ENCODE measurements around the gene MEGF10. TPM values are rescaled to one million over a fixed set of nuclear protein-coding genes. Genes with fewer than 3 reads are reported as not detected.

The MEGF10 gene
- total and polyA plus RNA-seq, 2 of the 8 experiments (the other 6 are each of a cell fraction or from before 2014, with no cell fraction given), result 38.2 to 53.1 TPM

DNA sequence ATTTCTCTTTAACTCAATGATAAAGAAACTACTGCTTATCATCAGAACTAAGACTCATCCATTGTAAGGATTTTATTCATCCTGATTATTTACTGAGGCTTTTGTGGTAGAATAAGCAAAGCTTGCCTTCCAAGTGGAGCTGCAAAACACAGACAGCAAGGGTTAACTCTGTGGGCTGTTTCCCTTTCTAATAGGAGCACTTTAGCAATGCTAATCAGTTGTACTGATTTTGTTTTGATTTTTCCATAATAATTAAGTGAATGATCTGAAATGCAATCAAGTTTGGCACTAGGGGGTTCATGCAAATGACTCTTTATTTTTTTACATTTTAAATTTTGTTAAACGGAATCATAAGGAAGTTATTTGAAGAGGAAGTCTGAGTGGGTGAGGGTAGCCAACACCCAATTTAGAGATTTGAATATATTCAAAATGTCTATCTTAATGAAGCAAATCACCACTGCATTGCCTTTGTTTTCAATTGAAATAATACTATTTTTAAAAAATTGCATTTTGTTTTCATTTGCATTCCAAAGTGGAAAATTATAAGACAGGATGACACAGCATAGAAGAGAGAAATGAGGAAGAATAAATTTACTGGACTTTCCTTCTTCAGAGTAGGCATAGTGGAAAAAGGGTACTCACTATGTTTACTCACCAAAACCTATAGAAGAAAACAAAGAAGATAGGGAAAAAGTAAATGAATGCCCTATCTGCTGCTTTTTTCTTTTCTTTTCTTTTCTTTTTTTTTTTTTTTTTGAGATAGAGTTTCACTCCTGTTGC is 36.6 kb downstream of the MEGF10 start:
- POLR2A ChIA-PET (ENCODE audit: partially characterized antibody), result interaction anchor here (0.5 kb wide), 1 partner anchor 26 kb away, joined by 3 read pairs; no protein-coding TSS in a partner anchor
- WGBS, 2 experiments (ENCODE audit: extremely low coverage in 1 of 2, insufficient coverage in 1 of 2, insufficient read length in 1 of 2, insufficient replicate concordance in 2 of 2, low coverage in 1 of 2, low lambda C conversion rate in 2 of 2, missing lambda C conversion rate in 1 of 2), result 0% methylated on average over 1 of the region's 1 CpG; no CpG with 5 or more reads in 1 of the 2 experiments

More for the DNA sequence above, 36.6 kb downstream of the MEGF10 start:
- Histone ChIP-seq H2BK20ac (ENCODE audit: low read length) (no peak overlapping the region), H2BK120ac (replicated peaks; ENCODE audit: low read depth, low read length) (no peak overlapping the region), H3K18ac (ENCODE audit: extremely low read depth, low read length) (no peak overlapping the region), H3K27ac (ENCODE audit: low read depth, low read length) (no peak overlapping the region), H4K5ac (ENCODE audit: insufficient read length, low read depth, low read length) (no peak overlapping the region), H3K4ac (replicated peaks; ENCODE audit: insufficient read length, low read depth, low read length) (no peak overlapping the region), H3K36me3 (ENCODE audit: control insufficient read depth in 2 of 4, insufficient read depth in 4 of 4, low read length in 3 of 4) (no peaks in the 10 kb centered on the region), H4K91ac (replicated peaks; ENCODE audit: insufficient read length, low read length) (no peak overlapping the region), H3K23ac (ENCODE audit: insufficient read length) (no peak overlapping the region), H3K9me3 (ENCODE audit: insufficient read depth in 2 of 2, low read depth in 1 of 2, low read length in 1 of 2) (no peaks in the 10 kb centered on the region), H3K79me2 (ENCODE audit: control insufficient read depth in 1 of 2, insufficient read depth in 2 of 2, low read length in 2 of 2) (peaks cover 0 to 63% of the 10 kb centered on the region in 2 experiments; a peak in 3 of 4 replicates), H2AFZ (ENCODE audit: low read length) (no peak overlapping the region), H3K9ac (replicated peaks in 1 of 4; ENCODE audit: extremely low read depth in 1 of 4, low read depth in 3 of 4, low read length in 3 of 4) (no peak overlapping the region), H3K4me2 (ENCODE audit: insufficient read depth in 1 of 2, low read depth in 2 of 2, low read length in 2 of 2) (no peak overlapping the region; a peak in 1 of 4 replicates), H3K23me2 (ENCODE audit: low read depth, low read length) (no peaks in the 10 kb centered on the region), H2BK12ac (ENCODE audit: low read depth, low read length) (no peak overlapping the region), H4K20me1 (replicated peaks in 1 of 2; ENCODE audit: control insufficient read depth in 1 of 2, insufficient read depth in 2 of 2, low read length in 2 of 2) (no peaks in the 10 kb centered on the region), H3K14ac (ENCODE audit: insufficient read length) (no peak overlapping the region), H3K4me1 (replicated peaks in 1 of 4; ENCODE audit: control insufficient read depth in 3 of 4, insufficient read depth in 4 of 4, low read length in 3 of 4) (peaks cover 1 to 26% (median 18%) of the 10 kb centered on the region in 4 experiments), H2AK5ac (ENCODE audit: low read depth, low read length) (no peak overlapping the region), H2BK5ac (ENCODE audit: low read depth, low read length) (no peak overlapping the region), H3K79me1 (ENCODE audit: low read depth, low read length) (no peaks in the 10 kb centered on the region; the same call in 1 of the 2 replicates), H3K27me3 (replicated peaks in 1 of 4; ENCODE audit: control insufficient read depth in 3 of 4, extremely low read depth in 1 of 4, insufficient read depth in 3 of 4, low read length in 3 of 4) (no peaks in the 10 kb centered on the region), H3K56ac (replicated peaks; ENCODE audit: insufficient read length, low read depth, low read length) (no peak overlapping the region), H3K4me3 (ENCODE audit: extremely low read depth in 1 of 4, insufficient read depth in 2 of 4, low read depth in 3 of 4, low read length in 4 of 4) (peak overlapping the region in 1 of 4 experiments; percentile 21; a peak in 1 of 8 replicates), H4K8ac (ENCODE audit: extremely low read depth, insufficient read depth, low read length) (no peak overlapping the region), H2BK15ac (ENCODE audit: low read length) (no peak overlapping the region)
- TF ChIP-seq SAP30 (IDR thresholded peaks at IDR 0.05; ENCODE audit: insufficient read depth, insufficient replicate concordance, low read length), result no peak
- no peak for TF ChIP-seq PHF8 (conservative IDR thresholded peaks at IDR 0.05; ENCODE audit: low read depth, low read length)
- TF ChIP-seq CHD1 (IDR thresholded peaks at IDR 0.05; ENCODE audit: low read depth, low read length), result no peak
- no peak for TF ChIP-seq TCF12 (IDR thresholded peaks at IDR 0.05; ENCODE audit: low read depth, low read length)
- no peak for TF ChIP-seq RAD21 (IDR thresholded peaks at IDR 0.05 in 1 of 2, conservative IDR thresholded peaks at IDR 0.05 in 1 of 2; ENCODE audit: low read depth in 2 of 2, low read length in 2 of 2)
- no peak for TF ChIP-seq RNF2 (IDR thresholded peaks at IDR 0.05; ENCODE audit: borderline replicate concordance, low read depth, low read length, missing control alignments, poor library complexity, severe bottlenecking)
- no peak for TF ChIP-seq JUND (IDR thresholded peaks at IDR 0.05; ENCODE audit: low read length)
- no peak for TF ChIP-seq POLR2AphosphoS5 (IDR thresholded peaks at IDR 0.05; ENCODE audit: low read depth, low read length)
- no peak for TF ChIP-seq TAF7 (optimal IDR thresholded peaks at IDR 0.05; ENCODE audit: borderline replicate concordance, low read depth, low read length)
- TF ChIP-seq CTBP2 (IDR thresholded peaks at IDR 0.05; ENCODE audit: borderline replicate concordance, insufficient read depth, insufficient read length, low read length), result no peak
- FAIRE-seq, result no peak
- DNase-seq (ENCODE audit: low read depth in 1 of 2, low spot score in 2 of 2), result no peak
- CTCF ChIA-PET (ENCODE audit: partially characterized antibody), result interaction anchor here (0.7 to 1.8 kb wide), 8 partner anchors 9 to 387 kb away, joined by 3 to 6 read pairs (median 3); no protein-coding TSS in a partner anchor

Measured in H1 (cell line).